HG02840 (cell line): ENCODE measurements around the gene SH3PXD2B.

Experiments
- ATAC-seq: cut with Tn5 transposase; IDR thresholded peaks from one replicate; pipeline ENCODE4 v1.9.1; 2021; ENCODE audit warnings: mild to moderate bottlenecking, moderate library complexity, moderate number of reproducible peaks; ENCODE audit not compliant: unreplicated experiment, low FRiP score

Gene SH3PXD2B

DNA sequence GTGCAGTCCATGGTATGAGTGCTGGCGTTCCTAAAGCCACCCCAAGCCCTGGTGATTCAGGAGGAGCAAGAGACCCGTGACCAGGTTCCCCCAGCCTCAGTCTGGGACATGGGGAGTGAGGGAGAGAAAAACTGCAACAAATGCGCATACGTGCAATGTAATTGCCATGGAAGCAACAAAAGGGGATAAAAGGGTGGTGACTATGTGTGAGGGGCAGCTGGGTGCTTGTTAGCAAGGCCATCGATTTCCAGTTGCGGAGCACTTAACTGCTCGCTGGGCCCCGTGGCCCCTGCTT lies 709 bp upstream of the SH3PXD2B start:
- ATAC-seq, result no peak

DNA sequence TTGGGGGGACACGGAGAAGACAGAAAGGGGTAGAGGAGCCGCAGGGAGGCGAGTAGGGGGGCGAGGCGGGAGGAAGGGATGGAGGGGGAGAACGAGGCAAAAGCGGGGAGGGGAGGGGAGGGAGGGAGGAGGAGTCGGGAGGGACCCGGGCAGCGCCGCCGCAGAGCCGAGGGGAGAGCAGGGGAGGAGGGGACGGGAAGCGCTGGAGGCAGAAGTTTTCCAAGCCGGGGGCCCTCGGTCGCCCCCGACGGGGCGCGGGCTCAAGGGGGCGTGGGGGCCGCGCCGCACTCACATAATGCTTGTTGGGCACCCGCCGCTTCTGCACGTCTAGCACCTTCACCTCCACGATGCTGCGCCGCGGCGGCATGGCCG lies 353 bp downstream of the SH3PXD2B start:
- ATAC-seq, result no peak

DNA sequence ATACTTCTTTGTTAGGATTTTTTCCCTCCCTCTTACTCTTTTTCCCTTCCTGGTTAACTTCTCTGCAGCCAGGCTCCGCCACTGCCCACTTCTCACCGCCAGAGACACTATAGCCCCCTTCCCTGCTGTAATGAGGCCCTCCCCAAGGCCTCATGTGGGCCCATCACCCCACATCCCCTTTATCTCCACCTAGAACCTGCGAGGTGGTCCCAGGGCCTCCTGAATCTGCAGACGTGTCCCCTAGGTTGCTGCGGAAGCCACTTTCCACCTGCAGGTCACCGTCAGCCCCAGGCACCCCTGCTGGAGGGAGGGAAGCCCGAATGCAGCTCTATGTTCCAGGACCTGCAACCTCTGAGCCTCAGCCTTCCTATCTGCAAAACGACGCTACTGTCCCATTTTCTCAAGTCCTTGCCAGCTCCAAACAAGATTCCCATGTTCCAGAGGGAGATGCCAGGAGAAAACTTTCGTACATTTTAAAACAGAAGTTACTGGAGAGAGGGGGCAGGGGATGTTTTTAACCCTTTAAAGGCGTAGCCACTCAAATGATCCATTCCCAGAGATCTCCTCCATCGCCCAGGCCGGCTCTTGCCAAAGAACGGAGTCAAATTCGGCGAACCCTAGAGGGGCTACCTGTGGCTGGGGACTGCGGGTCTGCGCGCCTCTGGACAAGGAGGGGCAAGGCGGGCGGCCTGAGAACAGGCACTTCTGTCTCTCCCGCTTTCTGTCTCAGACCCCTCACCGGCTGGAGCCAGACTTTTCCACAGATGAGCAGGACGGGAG lies 929 bp downstream of the SH3PXD2B start:
- ATAC-seq, result no peak

DNA sequence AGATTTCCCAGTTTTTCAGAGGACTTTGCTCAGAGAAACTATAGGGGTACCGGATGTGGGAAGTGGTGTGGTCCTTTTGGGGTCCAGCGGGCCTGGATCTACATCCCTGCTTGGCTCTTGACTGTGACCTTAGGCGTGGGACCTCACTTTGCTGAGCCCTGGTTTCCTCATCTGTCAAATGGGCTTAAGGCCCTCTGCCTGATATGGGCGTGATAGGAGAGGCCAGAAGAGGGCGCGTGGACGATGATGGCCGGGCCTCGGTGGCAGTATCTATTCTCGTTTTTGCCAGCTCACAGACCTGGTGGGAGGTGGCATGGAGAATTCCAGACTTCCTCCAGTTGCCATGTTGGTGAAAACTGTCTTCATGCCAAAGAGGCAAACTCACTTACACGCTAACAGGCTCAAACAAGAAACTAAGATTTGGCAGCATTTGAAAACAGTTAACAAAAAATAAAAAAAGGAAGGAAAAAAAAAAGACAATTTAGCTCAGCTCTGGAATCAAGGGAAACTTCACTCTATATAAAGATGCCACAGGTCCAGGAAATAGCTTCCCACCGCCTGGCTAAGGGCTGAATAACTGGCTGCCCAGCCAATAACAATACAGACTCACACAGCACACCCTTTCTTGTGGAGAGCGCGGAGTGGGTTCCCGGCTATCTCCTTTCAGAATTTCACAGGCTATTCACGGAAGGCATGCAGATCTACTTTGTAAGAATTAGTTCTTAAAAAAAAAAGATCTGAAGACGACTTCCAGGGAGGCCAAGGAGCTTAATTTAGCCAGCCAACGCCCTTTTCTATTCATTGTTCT lies 1.7 kb downstream of the SH3PXD2B start:
- no peak for ATAC-seq

DNA sequence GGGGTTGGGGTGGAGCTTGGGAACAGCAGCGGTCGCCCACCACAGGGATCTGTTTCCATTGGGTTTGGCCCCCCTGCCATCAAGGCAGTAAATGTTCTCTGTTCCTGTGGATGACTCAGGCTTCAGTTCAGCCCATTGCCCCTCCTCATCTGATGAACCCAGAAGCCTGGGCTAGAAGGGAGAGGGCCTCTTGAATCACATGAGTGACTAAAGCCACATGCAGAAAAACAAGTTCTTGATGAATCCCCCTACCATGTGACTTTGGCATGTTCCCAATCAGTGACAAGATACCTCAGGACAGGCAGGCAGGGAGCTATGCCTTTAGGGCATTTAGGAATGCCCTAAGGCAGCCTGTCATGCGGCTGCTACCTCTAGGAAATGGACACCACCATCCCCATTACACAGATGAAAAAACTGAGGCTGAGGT lies 2.5 kb downstream of the SH3PXD2B start:
- no peak for ATAC-seq

DNA sequence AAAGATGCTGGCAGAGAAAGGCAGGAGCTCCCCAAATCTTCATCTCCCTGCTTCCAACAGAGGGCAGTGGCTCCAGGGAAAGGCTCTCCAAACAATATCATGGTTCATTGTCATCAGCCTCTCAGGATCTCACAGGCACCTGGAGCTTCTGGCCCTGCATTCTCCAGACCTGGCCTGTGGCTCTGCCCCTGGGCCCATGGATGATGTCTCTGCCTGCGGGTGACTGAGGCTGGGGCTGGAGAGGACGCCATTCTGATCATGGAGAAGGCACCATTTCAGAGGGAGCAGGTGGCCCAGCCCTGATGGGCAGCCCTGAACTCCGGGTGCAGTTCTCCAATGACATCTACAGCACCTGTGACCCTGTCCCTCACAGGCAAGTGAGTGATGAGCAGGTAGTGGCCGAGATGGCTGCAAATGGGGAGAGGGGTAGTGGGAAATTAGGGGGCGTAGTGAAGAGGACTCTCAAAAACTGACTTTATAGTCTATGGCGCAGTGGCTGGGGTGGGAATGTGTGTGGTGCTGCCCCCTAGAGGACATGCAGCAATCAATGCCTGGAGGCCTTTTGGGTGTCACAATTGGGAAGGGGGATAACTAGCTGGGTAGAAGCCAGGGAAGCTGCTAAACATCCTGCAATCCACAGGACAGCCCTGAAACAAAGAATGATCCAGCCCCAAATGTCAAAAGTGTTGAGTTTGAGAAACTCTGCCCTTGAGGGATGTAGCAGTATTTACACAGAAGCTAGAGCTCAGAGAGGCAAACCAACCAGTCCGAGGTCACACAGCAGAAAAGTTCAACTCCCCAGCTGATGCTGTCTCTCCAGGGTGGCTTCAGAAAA lies 3.2 kb downstream of the SH3PXD2B start:
- ATAC-seq, result no peak

DNA sequence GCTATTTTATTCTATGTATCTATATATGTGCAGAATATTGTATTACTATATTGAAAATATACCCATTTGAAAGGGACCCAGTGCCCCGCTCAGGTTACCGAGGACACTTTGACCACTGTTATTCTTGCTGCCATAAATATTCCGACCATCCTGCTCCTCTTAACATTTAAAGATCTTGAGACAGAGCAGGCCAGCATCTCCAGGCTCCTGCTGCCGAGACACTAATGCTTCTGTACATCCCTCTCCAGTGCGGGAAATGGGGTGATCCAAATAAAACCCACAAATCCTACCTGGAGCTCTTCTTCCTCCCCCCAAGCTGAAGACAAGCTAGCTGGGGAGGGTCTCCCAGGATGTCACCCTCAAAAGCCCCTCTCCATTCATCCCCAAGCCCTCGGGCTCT lies 3.9 kb downstream of the SH3PXD2B start:
- ATAC-seq, result no peak

DNA sequence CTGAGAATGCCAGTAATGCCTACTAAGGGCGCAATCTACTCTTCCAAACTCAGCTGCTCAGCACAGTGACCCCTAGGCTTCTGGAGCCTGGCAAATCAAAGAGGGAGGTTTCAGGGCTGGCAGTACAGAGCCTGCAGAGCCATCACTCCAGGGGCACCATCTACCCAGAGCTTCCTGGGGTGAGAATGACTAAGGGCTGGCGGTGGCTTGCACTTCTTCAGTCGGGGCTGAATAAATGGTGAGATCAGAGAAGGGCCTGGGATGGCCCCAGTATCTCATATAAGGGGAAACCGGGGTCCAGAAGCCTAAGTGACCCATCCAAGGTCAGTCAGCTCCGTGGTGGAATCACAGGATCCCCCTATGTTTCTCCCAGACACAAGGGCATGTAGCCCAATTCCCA lies 5.3 kb downstream of the SH3PXD2B start:
- ATAC-seq, result no peak

DNA sequence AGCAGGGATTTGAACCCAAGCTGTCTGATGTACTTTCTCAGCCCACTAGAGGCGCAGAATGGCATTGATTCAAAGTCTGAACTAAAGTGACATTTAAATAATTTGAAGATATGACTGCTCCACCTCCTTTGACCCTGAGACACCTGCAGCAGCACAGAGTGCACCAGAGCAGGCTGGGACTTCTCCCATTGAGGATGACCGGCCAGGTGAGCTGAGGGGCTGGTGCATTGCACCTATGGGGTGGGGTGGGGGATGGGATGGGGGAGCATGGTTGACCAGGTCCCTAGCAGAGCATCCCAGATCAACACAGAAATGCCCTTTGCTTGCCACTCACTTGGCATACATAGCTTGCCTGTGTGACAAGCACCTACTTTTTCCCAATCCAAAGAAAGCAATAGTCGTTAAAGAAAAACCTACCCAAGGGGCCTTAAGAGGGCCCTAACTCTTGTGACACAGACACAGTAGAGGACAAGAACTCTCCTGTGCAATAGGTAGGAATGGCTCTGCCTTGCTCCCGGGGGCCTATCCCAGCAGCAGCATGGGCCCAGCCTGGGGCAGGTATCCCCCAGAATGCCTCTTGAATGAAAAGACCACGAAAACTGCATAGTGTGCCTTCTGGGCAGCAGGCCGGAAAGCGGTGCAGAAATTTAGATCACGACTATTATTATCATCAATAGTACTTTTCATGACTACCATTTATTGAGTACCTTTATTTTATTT lies 6.5 kb downstream of the SH3PXD2B start:
- ATAC-seq, result no peak

DNA sequence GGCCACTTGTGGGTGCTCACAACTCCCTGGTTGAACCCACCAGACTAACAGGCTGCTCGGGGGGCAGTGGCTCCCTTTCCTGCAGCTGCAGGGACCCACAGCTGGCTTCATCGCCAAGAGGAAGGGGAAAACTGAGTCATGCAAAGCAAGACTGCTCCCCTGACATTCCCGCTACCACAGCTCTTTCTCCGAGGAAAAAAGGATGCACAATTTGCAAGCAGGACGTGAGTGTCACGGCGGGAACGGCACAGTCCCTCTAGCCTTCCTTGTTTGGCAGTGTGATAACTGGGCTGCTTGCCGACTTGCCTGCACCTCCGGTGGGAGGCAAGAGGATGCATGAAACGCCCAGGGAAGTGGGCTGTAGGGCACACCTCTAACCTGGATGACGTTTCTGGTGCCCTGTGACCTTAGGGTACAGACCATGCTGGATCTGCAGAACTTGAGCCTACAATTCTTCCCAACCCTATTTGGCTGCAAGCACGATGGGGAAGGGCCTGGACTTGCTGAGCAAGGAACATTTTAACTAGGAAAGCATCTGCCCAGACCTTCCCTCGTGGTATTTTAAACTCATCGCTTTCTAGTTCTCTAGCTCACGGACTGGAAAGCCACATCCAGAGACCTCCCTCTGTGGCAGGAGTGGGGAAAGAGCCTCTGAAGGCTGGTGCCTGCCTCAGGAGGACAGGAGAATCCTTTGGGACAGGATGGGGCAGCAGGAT lies 7.8 kb downstream of the SH3PXD2B start:
- no peak for ATAC-seq

DNA sequence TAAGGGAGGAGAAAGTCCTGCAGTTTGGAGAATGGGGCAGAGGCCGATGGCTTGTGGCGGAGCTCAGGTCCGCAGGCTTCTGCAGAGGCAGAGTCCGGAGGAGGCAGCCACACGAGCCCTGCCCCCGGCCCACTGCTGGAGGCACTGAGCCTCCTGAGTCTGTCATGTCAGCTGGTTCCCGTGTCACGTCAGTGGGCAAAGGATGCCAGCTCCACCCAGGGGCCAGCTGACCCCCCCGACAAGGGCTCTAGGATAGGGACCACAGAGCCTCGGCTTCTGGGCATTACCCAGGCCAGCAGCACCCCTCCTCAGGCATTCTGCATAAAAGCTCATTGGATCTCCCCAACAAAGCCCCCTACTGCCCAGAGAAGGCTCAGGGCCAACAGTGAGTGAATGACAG lies 8.5 kb downstream of the SH3PXD2B start:
- ATAC-seq, result no peak

DNA sequence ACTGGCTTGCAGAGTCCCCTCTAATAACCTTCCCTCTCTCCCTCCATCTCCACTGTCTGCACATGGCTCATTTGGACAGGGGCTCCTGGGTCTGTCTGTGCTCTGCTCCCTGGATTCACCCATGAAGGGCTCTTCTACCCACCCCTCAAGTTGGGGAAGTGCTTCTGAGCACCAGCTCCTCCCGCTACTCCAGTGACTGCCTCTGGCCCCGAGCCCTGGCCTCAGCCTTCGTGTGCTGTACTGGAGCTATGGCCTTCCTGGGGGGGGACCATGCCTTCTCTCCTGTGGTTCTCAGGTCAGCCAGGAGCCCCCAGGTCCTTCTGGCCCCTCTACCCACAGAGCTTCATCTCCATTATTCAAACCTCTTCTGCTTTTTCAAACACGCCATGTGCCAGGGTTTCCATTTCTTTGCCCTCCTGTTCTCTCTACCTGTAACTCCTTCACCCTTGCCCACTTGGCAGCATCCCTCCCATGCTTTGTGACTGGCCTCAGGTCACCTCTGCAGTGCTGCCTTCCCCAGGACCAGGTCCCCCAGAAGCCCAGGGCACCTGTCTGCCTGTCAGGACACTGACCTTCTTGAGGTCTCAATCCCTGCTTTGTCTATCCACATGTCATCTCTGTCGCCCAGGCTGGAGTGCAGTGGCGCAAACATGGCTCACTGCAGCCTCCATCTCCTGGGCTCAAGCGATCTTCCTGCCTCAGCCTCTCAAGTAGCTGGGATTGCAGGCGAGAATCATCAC lies 9.5 kb downstream of the SH3PXD2B start:
- ATAC-seq, result no peak

DNA sequence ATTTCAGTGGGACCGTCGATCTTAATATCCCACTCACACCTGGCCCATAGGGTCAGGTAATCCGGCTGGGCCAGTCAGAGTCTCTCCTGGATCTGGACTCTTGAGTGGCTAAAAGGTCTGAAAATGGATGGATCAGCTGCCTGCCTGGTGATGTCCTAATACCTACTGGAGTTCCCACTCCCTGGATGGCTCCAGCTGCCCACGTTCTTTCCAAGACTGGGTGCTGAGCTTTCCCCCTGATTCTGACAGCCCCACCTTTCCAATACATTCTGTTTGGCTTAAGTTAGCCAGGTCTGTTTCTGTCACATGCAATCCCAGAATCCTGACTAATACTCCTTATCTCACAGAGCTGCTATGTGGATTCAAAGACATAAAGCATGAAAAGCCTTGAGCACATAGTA lies 10.2 kb downstream of the SH3PXD2B start:
- ATAC-seq, result no peak

DNA sequence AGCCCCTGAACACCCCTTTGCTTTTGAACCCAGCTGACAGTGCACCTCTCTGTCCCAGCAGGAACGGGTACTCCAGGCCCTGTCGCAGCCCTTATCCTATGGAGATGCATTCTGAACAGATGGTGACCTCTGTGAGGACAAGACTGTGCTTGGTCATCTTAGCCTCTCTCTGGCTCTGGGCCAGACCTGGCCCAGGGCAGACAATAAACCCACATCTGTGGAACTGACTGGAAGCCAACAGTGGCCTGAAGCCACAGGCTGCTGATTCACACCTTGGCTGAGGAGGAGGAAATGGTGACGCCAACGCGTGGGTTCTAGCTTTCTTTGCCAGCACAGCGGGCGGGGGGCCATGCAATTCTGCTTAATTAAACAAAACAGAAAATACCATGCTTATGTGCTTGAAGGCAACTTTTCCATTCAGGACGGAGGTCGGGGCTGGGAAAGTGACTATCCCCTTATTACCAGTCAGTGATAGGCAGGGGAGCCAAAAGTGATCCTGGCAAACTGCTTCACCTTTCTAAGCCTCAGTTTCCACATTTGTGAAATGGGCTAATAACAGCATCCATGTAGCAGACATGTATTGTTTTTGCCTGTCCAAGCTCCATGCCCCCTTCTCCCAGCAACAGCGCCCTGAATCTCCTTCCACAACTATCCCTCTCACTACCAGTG lies 10.8 kb downstream of the SH3PXD2B start:
- ATAC-seq, result no peak

DNA sequence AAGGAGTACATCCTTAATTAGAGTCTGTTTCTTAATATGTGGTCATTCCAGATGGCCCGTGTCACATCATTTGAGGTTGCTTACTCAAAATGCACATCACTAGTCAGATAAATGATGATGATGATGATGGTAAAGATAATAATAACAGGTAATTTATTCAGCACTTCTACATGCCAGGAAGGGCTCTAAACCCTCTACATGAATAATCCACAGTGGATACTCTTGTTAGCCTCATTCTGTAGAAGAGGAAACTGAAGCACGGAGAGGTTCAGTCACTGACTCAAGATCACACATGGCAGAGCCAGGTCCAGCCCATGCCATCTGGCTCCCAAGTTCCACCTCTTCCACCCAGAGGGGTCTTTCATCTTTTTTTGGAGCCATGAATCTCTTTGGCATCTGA lies 11.7 kb downstream of the SH3PXD2B start:
- ATAC-seq, result no peak

DNA sequence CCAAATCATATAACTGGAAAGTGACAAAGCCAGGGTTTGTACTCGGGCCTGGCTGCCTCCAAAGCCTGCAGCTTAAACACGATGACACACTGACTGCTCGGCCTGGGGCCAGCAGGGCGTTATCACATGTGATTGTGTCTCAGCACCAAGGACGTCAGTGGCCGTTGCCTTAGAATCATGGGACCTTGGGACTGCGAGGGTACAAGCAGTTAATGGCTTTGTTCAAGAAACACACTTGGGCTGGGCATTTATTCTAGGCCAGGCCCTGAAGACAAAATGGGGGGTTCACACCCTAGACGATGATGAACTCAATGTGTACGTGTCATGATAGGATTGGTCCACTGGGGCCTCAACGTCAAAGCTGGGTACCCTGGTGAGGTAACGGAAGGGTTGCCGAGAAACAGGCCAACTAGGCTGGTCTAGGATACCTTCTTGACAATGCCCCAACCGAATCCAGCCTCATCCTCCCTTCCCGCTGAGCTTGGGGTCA lies 13.0 kb downstream of the SH3PXD2B start:
- ATAC-seq, result no peak

DNA sequence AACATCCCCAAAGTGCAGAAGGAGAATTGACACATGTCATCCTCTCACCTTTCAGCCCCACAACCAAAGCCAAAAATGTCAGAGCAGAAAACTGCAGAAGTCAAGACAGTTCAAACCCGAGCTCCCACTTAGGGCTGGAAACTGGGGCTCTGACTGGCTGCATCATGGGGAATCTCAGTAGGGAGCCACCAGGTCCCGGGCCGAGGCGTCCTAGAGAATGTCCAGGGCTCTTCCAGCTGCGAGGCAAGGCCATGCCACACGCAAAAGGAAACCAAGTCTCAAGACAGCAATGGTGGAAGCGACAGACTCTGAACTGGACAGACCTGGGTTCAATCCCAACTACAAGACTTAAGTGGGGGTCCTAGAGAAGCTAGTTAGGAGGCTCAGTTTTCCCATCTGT lies 13.8 kb downstream of the SH3PXD2B start:
- no peak for ATAC-seq

DNA sequence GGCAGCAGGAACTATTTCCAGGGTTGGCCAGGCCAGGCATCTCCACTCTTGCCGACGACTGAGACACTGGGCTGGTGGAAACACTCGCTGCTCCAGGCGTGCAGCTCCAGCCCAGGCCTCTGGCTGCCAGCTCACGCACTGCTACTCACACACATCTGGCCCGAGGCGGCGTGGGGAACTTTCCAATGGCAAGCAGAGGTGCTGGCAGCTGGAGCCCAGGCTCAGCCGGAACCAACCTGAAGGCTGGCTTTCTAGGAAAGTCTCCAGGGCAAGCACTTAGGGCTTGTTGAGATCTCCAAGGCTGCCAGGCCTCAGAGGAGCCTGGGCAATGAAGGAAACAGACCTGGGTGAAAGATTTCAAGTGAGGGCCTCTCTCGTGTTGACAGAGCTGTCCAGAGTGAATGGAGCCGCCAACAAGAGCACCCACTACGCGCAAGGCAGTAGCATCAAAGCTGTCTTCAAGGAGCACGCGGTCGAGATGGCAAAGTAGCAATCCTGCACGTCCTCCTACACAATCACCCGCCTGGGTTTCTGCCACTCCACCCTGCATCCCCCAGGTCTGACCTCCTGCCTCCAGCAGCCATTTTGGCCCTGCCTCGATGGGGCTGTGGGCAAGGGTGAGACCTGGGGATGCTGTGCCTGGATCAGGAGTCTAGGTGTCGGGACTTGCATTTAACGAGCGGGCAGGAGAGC lies 14.4 kb downstream of the SH3PXD2B start:
- ATAC-seq, result no peak
